Ishikawa (cell line): ENCODE measurements around the gene TMEM91.

ENCODE experiments used
- CREB1 ChIP-seq: IDR thresholded peaks from 2 replicates; pipeline ENCODE4 v1.6.1; 2012; ENCODE audit warnings: low read depth
- EGR1 ChIP-seq: IDR thresholded peaks from 2 replicates; pipeline ENCODE4 v1.6.1; 2012
- EP300 ChIP-seq: IDR thresholded peaks from 2 replicates; pipeline ENCODE4 v1.6.1; 2012; ENCODE audit warnings: borderline replicate concordance
- FOXM1 ChIP-seq: IDR thresholded peaks from 2 replicates; pipeline ENCODE4 v1.6.1; 2012; ENCODE audit warnings: low read depth, borderline replicate concordance
- MAX ChIP-seq: IDR thresholded peaks from 2 replicates; pipeline ENCODE4 v1.6.1; 2012
- NFIC ChIP-seq: IDR thresholded peaks from 2 replicates; pipeline ENCODE4 v1.6.1; 2012
- RAD21 ChIP-seq: IDR thresholded peaks from 2 replicates; pipeline ENCODE4 v1.6.1; 2012; ENCODE audit warnings: low read depth
- REST ChIP-seq: IDR thresholded peaks from 2 replicates; pipeline ENCODE4 v1.6.1; 2012; ENCODE audit warnings: low read depth, mild to moderate bottlenecking
- TAF1 ChIP-seq: IDR thresholded peaks from 2 replicates; pipeline ENCODE4 v1.6.1; 2012; ENCODE audit warnings: low read depth, mild to moderate bottlenecking
- TCF12 ChIP-seq: IDR thresholded peaks from 2 replicates; pipeline ENCODE4 v1.6.1; 2012; ENCODE audit warnings: low read depth
- TEAD4 ChIP-seq: IDR thresholded peaks from 2 replicates; pipeline ENCODE4 v1.6.1; 2012
- USF1 ChIP-seq: IDR thresholded peaks from 2 replicates; pipeline ENCODE4 v1.6.1; 2012
- YY1 ChIP-seq: IDR thresholded peaks from 2 replicates; pipeline ENCODE4 v1.6.1; 2012; ENCODE audit warnings: low read depth
- ZBTB7A ChIP-seq: IDR thresholded peaks from 2 replicates; pipeline ENCODE4 v1.6.1; 2012; ENCODE audit warnings: low read depth

The TMEM91 gene

GRCh38 chr19:41421314-41421713, 45.0 kb downstream of the TMEM91 start:
- TF ChIP-seq RAD21 (no peak), MAX (no peak), USF1 (no peak)

GRCh38 chr19:41421973-41422372, 45.6 kb downstream of the TMEM91 start:
- no peak for TF ChIP-seq EP300
- no peak for TF ChIP-seq ZBTB7A
- TF ChIP-seq FOXM1: no peak
- no peak for TF ChIP-seq RAD21
- TF ChIP-seq REST: no peak
- no peak for TF ChIP-seq NFIC
- TF ChIP-seq CREB1: no peak
- TF ChIP-seq YY1: no peak

- TF ChIP-seq EP300 (no peak), TCF12 (no peak), TEAD4 (no peak), RAD21 (no peak), REST (no peak), USF1 (no peak), ZBTB7A (no peak)
Observed at GRCh38 chr19:41422456-41422855, 46.1 kb downstream of the TMEM91 start.

- TF ChIP-seq RAD21 (no peak), ZBTB7A (no peak), USF1 (no peak), MAX (no peak), EGR1 (no peak), TEAD4 (no peak)
Observed at GRCh38 chr19:41422955-41423354, 46.6 kb downstream of the TMEM91 start.

- TF ChIP-seq MAX (no peak), TEAD4 (no peak), EP300 (no peak), NFIC (no peak), REST (no peak), TCF12 (no peak), CREB1 (no peak), FOXM1 (no peak), USF1 (no peak), TAF1 (no peak)
Observed at GRCh38 chr19:41424335-41425173, 48.2 kb downstream of the TMEM91 start.
